ENCODE results near the gene DCAF12L2.
"Not testable (repeated sequence)": the region's sequence is repeated elsewhere in the genome, so short reads cannot be mapped to it uniquely, and the experiment has no call there.

The DCAF12L2 gene

DNA sequence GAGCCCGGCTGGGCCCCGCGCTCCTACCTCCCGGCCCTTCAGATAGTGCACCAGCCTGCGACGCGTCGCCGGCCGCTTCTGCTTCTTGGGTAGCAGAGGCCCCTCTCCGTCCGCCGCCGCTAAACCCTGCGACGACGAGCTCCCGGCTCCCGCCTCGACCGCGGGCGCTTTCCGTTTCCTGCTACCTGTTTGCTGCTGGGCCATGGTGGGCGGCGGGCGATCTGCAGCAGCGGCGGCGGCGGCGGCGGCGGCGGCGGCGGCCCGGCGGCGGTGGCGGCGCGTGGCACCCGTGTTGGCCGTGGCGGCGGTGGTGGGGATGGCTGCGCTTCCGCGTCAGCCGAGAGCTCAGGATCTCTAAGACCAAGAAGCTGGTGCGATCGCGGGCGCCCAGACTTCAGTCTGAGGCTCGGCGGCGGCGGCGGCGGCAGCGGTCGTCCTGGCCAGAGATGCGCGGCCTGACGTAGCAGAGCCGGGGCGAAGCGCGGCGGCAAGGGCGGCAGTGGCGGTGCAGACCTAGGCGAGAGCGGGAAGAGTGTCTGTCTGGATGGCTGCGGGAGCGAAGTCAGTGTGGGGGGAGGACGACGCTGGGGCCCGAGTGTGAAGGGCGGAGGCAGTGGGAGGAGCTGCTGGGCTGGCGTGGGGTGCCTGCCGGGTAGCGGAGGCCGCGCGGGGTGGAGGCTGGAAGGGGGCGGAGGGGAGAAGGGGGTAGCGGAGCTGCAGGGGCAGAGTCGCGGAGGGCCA lies at the start of gene DCAF12L2:
DCAF12L2 (minus strand) TSS at position 569 of the 741 bp plus-strand sequence; CDS start at position 204, 365 bp downstream.
- DNase-seq, result no peak

- not testable (repeated sequence) for DNase-seq
These were observed 24.8 kb upstream of the DCAF12L2 start for GRCh38 chrX:126190888-126191287.

- no peak for DNase-seq
These were observed 11.2 kb upstream of the DCAF12L2 start for GRCh38 chrX:126177133-126177840.

GRCh38 chrX:126170720-126171119 lies 4.6 kb upstream of the DCAF12L2 start:
- DNase-seq, result no peak

DNA sequence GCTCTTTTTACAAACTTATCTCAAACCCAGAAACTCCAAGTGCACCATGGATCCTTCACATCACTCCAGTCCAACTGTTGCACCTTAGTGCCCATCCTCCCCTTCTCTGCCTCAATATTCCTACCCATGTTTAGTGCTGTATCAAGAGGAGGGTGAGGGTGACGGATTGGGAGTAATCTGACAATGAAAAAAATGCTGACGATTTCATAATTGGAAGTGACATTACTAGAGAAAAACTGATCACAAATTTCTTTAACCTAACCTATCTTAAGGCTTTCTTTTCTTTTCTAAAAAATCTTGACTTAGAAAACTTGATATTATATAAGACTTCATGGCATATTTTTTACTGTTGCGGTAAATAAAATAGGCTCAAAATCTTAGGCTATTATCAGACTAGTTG lies 1.5 kb upstream of the DCAF12L2 start:
- no peak for DNase-seq

DNA sequence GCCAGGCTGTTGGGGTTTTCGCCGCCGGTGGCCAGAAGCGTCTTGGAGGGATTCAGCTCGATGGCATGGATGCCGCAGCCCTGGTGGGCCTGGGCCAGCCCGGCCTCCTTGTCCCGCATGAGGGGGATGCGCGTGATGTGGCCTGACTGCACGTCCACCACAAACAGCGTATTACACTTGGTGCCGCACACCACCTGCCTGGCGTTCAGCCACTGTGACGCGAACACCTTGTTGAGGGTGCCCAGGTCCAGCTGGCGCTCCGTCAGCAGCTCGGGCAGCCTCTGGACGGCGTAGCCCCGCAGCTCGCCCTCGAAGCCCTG lies 728 bp downstream of the DCAF12L2 start:
- no peak for DNase-seq

DNA sequence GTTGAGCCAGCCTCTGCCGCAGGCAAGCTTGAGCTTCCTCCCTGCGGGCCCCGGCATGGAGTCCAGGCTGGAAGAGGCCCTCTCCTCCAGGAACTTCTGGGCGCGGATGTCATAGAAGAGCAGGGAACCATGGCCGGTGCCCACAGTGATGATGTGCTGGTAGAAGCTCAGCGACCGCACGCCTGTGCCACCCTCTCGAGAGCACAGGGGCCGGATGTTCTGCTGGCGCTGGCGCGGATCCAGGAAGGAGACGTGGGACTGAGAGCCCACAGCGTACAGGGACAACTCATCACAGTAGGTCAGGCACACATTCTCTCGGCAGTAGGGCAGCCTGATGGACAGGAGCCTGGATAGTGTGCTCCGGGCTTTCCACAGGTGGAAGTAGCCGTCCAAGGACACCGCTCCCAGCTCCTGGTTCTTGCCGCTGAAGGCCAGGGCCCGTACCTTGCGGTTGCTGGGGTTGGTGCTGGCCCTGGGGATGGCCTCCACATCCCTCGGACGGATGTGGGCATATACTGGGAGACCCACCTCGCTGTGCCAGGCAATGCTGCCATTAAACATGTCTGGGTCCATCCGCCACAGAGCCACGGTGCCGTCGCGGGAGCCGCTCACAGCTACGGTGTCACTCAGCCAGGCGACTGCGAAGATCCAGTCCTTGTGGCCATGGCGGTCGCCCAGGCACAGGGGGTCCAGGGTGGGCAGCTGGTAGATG lies 1.2 kb downstream of the DCAF12L2 start:
- no peak for DNase-seq

DNA sequence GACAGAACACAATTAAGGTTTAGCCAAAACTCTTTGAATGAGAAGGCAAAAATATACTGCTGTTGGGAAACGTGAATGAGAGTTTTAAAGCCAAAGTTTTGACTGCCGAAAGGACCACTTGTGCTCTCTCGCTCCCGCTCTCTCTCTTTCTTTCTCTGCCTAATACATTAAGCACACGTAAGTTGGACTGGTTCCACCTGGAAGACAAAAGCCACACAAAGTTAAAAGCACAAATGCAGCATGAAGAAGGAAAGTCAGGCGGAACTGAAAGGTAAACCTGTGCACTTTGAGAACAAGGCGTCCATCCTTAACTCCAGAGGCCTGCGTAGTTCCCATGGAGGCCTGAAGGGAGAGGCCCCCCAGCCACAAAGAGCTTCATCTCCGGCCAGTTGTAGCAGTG lies 1.9 kb downstream of the DCAF12L2 start:
- DNase-seq, result no peak

DNA sequence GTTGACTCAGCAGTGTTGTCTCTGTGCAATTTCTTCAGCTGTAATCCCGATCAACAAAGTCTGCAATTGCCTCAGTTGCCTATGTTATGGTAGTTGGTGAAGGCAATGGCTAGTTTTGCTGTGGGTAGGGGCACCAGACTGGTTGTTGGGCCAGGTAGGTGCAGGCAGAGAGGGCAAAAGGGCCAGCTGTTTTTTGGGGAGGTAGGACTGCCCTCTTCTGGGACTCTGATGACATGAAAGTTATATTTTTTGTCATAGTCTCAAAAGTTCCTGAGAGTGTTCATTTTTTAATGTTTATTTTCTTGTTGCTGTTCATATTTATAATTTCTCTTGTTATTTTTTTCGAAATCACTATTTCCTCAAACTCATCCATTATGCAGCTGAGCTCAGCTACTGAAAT lies 25.1 kb downstream of the DCAF12L2 start:
- DNase-seq, result no peak

GRCh38 chrX:126137899-126138298 lies 28.2 kb downstream of the DCAF12L2 start:
- no peak for DNase-seq

DNA sequence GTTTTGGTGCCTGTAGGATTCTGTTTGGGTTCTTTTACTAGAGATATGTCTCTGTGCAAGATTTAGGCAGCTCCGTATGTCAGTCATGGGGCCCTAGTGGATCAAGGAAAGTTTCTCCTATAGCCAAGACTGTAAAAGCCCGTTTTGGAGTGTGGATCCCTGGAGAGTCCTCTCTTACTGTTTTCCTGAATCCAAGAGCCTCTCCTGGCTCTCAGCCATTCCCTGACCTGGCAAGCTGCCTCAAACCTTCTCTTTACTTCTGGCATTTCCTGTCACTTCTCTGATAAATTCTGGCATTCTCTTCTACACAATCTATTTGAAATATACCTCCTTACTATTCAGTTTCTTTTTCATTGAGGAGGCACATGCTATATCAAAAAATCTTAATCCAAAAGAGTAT lies 41.4 kb downstream of the DCAF12L2 start:
- DNase-seq, result no peak
